Gastrocnemius medialis (tissue), 4 donors: ENCODE results near the gene OR6V1. TPM values are rescaled to one million over a fixed set of nuclear protein-coding genes. Genes with fewer than 3 reads are reported as not detected.

Experiments used
- ATAC-seq, 2 donors: fragments of 150-250 bp; one replicate each; pipeline ENCODE4 v1.9.1; 2016
- DNase-seq, 2 donors: peaks; one replicate each; pipeline ENCODE4 v3.0.0-alpha.2; 2019
- H3K27ac ChIP-seq, 4 donors: fragments of 200-600 bp; sonication (generic); 1 replicate in 1 of 4; 2 replicates in 3 of 4; pipeline ENCODE4 v1.5.1; 2016 to 2018; ENCODE audit warnings: mild to moderate bottlenecking in 2 of 4, moderate library complexity in 1 of 4
- H3K27me3 ChIP-seq, 3 donors: fragments of 200-600 bp; sonication (generic) in 2 of 3; 1 replicate in 1 of 3; 2 replicates in 2 of 3; pipeline versions ENCODE4 v1.5.1 to v1.6.0; 2016 to 2019; ENCODE audit warnings: mild to moderate bottlenecking in 1 of 3, moderate library complexity in 1 of 3
- H3K36me3 ChIP-seq, 2 donors: fragments of 200-600 bp; sonication (generic) in 1 of 2; one replicate each; pipeline ENCODE4 v1.5.1; 2017 to 2018
- H3K4me1 ChIP-seq, 2 donors: fragments of 200-600 bp; sonication (generic) in 1 of 2; one replicate each; pipeline ENCODE4 v1.5.1; 2016 to 2017; ENCODE audit warnings: mild to moderate bottlenecking in 2 of 2
- H3K4me3 ChIP-seq, 4 donors: fragments of 200-600 bp; sonication (generic) in 3 of 4; 1 replicate in 1 of 4; 2 replicates in 3 of 4; pipeline ENCODE4 v1.5.1; 2016 to 2019; ENCODE audit warnings: mild to moderate bottlenecking in 2 of 4
- H3K9me3 ChIP-seq, 3 donors: fragments of 200-600 bp; sonication (generic) in 2 of 3; 1 replicate in 1 of 3; 2 replicates in 2 of 3; pipeline ENCODE4 v1.5.1; 2016 to 2019
- CTCF ChIP-seq, 5 experiments: fragments of 450-650 bp in 3 of 5; fragments of 200-600 bp in 2 of 5; sonication (generic) in 2 of 5; IDR thresholded peaks in 4 of 5; conservative IDR thresholded peaks in 1 of 5; 1 replicate in 4 of 5; 2 replicates in 1 of 5; pipeline ENCODE4 v1.5.1; 2016 to 2019; ENCODE audit warnings: antibody characterized with exemption in 5 of 5, mild to moderate bottlenecking in 3 of 5, moderate library complexity in 3 of 5
- POLR2A ChIP-seq, 2 donors: fragments of 450-650 bp; IDR thresholded peaks; one replicate each; pipeline ENCODE4 v1.6.1; 2017; ENCODE audit warnings: antibody characterized with exemption in 2 of 2, mild to moderate bottlenecking in 2 of 2, moderate library complexity in 2 of 2
- in situ Hi-C, 4 donors: fragments of 200-750 bp; cut with MboI; loops; one replicate each; pipeline versions ENCODE4 v1.15.0 to v1.8.0; 2017; ENCODE audit warnings: low sequenced_read_pairs in 4 of 4
- intact Hi-C: fragments of 100-400 bp; cut with DNase I; formaldehyde crosslinking; loops from one replicate; pipeline ENCODE4 v1.15.1; 2023; ENCODE audit warnings: low total_unique reads
- total RNA-seq, 4 donors: library from RNA; depleted of rRNA; stranded (reverse); fragments of >200 nt; gene quantifications; one replicate each; pipeline versions ENCODE4 v1.1.0 to v1.2.3, GENCODE V29; 2016

Gene OR6V1
- total RNA-seq, 4 donors from 2014 or later, result not detected

GRCh38 chr7:143013893-143014292, 38.2 kb upstream of the OR6V1 start:
- Histone ChIP-seq H3K4me1 (peaks cover 7 to 10% of the 10 kb centered on the region in 2 donors), H3K27me3 (no peaks in the 10 kb centered on the region), H3K4me3 (no peak overlapping the region), H3K27ac (peak overlapping the region in 3 of 4 donors; percentile 4 to 40 (median 18)), H3K9me3 (no peaks in the 10 kb centered on the region), H3K36me3 (no peaks in the 10 kb centered on the region)
- no peak for ATAC-seq
- intact Hi-C loops (no loop called here), in situ Hi-C loops (loop anchor here in 2 of 4 donors (25.0 kb wide), 2 partner anchors 398 to 423 kb away; partner anchors contain the start of genes EPHA1 (in 1 of the 2) and TAS2R60 (in 1 of the 2))
- no peak for DNase-seq
- TF ChIP-seq CTCF (IDR thresholded peaks at IDR 0.05 in 4 of 5, conservative IDR thresholded peaks at IDR 0.05 in 1 of 5), result no peak

- Histone ChIP-seq H3K27ac (no peak overlapping the region), H3K36me3 (no peaks in the 10 kb centered on the region), H3K27me3 (no peaks in the 10 kb centered on the region), H3K9me3 (no peaks in the 10 kb centered on the region), H3K4me1 (peaks cover 7 to 10% of the 10 kb centered on the region in 2 donors), H3K4me3 (no peak overlapping the region)
- ATAC-seq (no peak), DNase-seq (no peak)
- intact Hi-C loops (no loop called here), in situ Hi-C loops (loop anchor here in 2 of 4 donors (25.0 kb wide), 2 partner anchors 397 to 422 kb away; partner anchors contain the start of genes EPHA1 (in 1 of the 2) and TAS2R60 (in 1 of the 2))
- no peak for TF ChIP-seq CTCF (IDR thresholded peaks at IDR 0.05 in 4 of 5, conservative IDR thresholded peaks at IDR 0.05 in 1 of 5)
- TF ChIP-seq POLR2A (IDR thresholded peaks at IDR 0.05), result no peak
These were observed 37.1 kb upstream of the OR6V1 start for GRCh38 chr7:143015084-143015483.

DNA sequence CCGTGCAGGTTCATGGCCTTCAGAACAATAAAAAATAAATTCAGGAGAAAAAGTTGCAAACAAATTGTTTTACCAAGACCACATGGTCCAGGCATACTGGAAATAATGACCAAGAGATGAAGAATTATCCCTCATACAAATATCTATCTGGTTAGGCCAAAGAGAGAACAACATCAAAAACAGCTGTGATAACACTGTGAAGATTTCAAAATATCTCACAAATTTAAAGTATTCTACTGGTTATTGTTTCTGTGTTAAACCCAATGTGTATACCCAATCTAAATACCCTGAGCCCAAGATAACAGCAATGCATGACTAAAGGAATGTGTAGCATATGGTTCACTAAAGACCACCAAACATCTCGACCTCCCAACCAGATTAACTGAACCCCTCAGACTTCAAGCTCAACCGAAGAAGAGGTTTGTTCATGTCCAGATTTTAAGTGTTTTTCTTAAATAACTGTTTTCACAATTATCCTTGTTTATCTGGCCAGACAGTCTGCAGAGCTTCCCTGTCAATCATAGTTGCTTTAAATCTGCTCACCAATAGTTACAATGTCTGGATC, 36.1 kb upstream of the OR6V1 start:
- no peak overlapping the region for H3K4me3 ChIP-seq
- DNase-seq (no peak), ATAC-seq (no peak)
- H3K27ac ChIP-seq, result no peak overlapping the region
- H3K36me3 ChIP-seq, result no peaks in the 10 kb centered on the region
- peaks cover 7 to 10% of the 10 kb centered on the region in 2 donors for H3K4me1 ChIP-seq
- no peaks in the 10 kb centered on the region for H3K9me3 ChIP-seq
- TF ChIP-seq CTCF (IDR thresholded peaks at IDR 0.05 in 4 of 5, conservative IDR thresholded peaks at IDR 0.05 in 1 of 5) (no peak), POLR2A (IDR thresholded peaks at IDR 0.05) (no peak)
- H3K27me3 ChIP-seq, result no peaks in the 10 kb centered on the region
- in situ Hi-C loops, result loop anchor here in 2 of 4 donors (25.0 kb wide), 2 partner anchors 396 to 421 kb away; partner anchors contain the start of genes EPHA1 (in 1 of the 2) and TAS2R60 (in 1 of the 2)
- intact Hi-C loops, result no loop called here

DNA sequence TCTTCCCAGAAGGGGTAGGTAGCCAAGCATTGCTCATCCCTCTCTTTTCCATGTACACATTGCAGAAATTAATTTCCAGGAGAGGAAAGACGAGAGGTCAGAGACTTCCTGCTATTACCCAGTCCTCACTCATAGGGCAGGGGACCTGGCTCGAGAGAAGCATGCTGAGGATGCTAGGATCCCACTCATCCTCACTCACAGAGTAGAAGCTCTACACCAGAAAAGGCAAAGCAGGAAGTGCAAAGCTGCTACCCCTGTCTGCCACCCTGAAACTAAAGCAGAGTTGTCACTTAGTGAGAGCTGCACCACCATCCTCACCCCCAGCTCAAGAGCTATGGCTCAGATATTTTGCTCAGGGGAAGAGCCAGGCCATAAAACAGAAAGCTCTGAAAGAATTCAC, 35.1 kb upstream of the OR6V1 start:
- DNase-seq (no peak), ATAC-seq (no peak)
- in situ Hi-C loops (loop anchor here in 2 of 4 donors (25.0 kb wide), 2 partner anchors 395 to 420 kb away; partner anchors contain the start of genes EPHA1 (in 1 of the 2) and TAS2R60 (in 1 of the 2)), intact Hi-C loops (no loop called here)
- Histone ChIP-seq H3K27ac (no peak overlapping the region), H3K36me3 (no peaks in the 10 kb centered on the region), H3K4me3 (no peak overlapping the region), H3K27me3 (no peaks in the 10 kb centered on the region), H3K9me3 (no peaks in the 10 kb centered on the region), H3K4me1 (peaks cover 7 to 10% of the 10 kb centered on the region in 2 donors)
- TF ChIP-seq POLR2A (IDR thresholded peaks at IDR 0.05) (no peak), CTCF (IDR thresholded peaks at IDR 0.05 in 4 of 5, conservative IDR thresholded peaks at IDR 0.05 in 1 of 5) (no peak)
